ENCODE results near the gene GPRIN1.

The GPRIN1 gene

GRCh38 chr5:176642675-176643490, 32.9 kb upstream of the GPRIN1 start:
- DNase-seq: no peak

- no peak for DNase-seq
Observed at GRCh38 chr5:176640616-176641015, 30.7 kb upstream of the GPRIN1 start.

- no peak for DNase-seq
Observed at GRCh38 chr5:176639981-176640380, 30.0 kb upstream of the GPRIN1 start.

GRCh38 chr5:176639208-176639607, 29.3 kb upstream of the GPRIN1 start:
- DNase-seq: no peak

- DNase-seq: no peak
Observed at GRCh38 chr5:176638437-176638836, 28.5 kb upstream of the GPRIN1 start.

- DNase-seq: no peak
Observed at GRCh38 chr5:176637556-176637955, 27.6 kb upstream of the GPRIN1 start.

GRCh38 chr5:176636426-176636825, 26.5 kb upstream of the GPRIN1 start:
- DNase-seq: no peak

- no peak for DNase-seq
Observed at GRCh38 chr5:176633598-176633997, 23.6 kb upstream of the GPRIN1 start.

GRCh38 chr5:176632745-176633144, 22.8 kb upstream of the GPRIN1 start:
- no peak for DNase-seq

- DNase-seq: no peak
Observed at GRCh38 chr5:176631383-176632200, 21.6 kb upstream of the GPRIN1 start.

- DNase-seq: no peak
Observed at GRCh38 chr5:176630681-176631222, 20.8 kb upstream of the GPRIN1 start.

GRCh38 chr5:176629853-176630680, 20.1 kb upstream of the GPRIN1 start, which contains the start of the genes EIF4E1B and SNCB:
EIF4E1B (plus strand) TSS chr5:176630675; CDS start chr5:176642788, 12,113 bp downstream.
SNCB (minus strand) TSS chr5:176630534; CDS start chr5:176629654, 880 bp downstream.
- DNase-seq: peak; percentile 37

GRCh38 chr5:176629317-176629852, 19.4 kb upstream of the GPRIN1 start:
- DNase-seq: no peak

- DNase-seq: no peak
Observed at GRCh38 chr5:176628406-176629228, 18.7 kb upstream of the GPRIN1 start.

- DNase-seq: no peak
Observed at GRCh38 chr5:176627582-176627981, 17.6 kb upstream of the GPRIN1 start.

- DNase-seq: no peak
Observed at GRCh38 chr5:176626876-176627236, 16.9 kb upstream of the GPRIN1 start.

GRCh38 chr5:176625966-176626875, 16.3 kb upstream of the GPRIN1 start:
- DNase-seq: no peak

- no peak for DNase-seq
Observed at GRCh38 chr5:176625512-176625911, 15.6 kb upstream of the GPRIN1 start.

GRCh38 chr5:176624938-176625337, 15.0 kb upstream of the GPRIN1 start:
- DNase-seq: no peak

GRCh38 chr5:176624142-176624541, 14.2 kb upstream of the GPRIN1 start:
- DNase-seq: no peak
